ENCODE results near the gene SYT15.

The SYT15 gene

DNA sequence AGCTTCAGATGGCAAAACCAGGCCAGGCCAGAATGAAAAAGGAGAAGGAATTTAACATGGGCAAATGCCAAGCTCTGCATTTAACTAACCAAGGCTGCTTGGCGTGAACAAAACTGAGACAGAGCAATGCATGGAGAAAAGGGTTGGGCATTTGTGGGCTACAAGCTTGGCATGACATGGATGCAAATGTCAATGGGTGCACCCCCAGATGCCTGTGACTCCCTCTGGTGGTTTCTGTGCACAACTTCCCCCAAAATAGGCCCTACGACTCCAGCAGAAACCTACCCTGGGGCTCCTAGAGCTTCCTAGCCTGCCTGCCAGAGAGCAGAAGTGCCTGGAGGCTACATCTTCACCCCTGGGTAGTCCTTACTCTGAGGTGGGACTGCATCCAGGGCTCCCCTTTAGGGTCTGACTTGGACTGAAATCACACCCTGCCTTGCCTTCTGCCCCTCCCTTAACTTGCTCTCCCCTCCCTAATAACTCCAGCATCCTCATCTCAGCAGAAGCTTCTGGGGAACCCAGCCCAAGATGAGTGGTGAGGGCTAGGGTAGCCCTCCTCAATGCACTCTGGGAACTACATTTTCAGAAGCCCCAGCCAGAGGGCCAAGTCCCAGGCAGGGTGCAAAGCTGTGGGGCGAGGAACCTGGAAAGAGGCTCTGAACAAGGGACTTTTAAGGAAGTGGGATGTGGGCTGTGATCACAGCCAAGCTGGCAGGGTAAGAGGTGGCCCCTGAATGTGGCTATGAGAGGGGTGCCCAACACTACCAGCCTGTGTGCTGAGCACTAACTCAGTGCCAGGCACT, 33.7 kb upstream of the SYT15 start:
- in situ Hi-C loops (cut with HindIII; ENCODE audit: low sequenced_read_pairs), result no loop called here

DNA sequence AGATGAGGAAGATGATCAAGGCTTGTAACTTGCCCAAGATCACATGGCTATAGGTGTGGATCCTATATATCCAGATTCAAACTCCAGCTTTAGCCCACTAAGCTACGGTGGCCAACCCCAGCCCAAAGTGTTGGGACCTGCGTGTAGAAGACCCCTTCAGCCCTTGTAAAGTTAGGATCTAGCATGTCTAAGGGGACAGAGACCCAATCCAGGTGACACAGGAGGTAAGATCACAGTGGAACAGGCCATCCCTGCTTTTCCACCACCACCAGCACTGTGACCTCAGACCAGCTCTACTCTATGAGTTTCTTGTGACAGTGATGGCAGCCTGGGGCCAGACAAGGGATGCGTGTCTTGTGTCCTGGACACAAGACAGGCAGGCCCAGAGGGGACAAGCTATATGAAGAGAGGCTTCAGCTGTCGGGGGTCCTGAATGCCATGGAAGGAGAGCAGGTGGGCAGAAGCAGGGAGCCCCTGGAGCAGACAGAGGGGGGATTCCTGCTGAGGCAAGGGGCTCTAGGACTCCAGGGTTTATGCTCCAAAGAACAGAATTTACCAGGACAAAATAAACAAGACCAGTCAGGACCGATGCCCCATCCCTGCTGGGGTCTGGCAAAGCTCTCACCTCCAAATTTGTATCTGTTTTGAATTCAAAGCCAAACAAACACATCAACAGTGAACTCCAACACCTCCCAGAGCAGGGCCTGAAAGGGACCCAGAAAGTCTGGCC, 32.9 kb upstream of the SYT15 start:
- in situ Hi-C loops (cut with HindIII; ENCODE audit: low sequenced_read_pairs), result no loop called here

- in situ Hi-C loops (cut with HindIII; ENCODE audit: low sequenced_read_pairs), result no loop called here
These were observed 32.1 kb upstream of the SYT15 start for GRCh38 chr10:46546591-46547540.

- in situ Hi-C loops (cut with HindIII; ENCODE audit: low sequenced_read_pairs), result no loop called here
These were observed 31.1 kb upstream of the SYT15 start for GRCh38 chr10:46547541-46548497.

- in situ Hi-C loops (cut with HindIII; ENCODE audit: low sequenced_read_pairs), result no loop called here
These were observed 30.3 kb upstream of the SYT15 start for GRCh38 chr10:46548498-46549090.

DNA sequence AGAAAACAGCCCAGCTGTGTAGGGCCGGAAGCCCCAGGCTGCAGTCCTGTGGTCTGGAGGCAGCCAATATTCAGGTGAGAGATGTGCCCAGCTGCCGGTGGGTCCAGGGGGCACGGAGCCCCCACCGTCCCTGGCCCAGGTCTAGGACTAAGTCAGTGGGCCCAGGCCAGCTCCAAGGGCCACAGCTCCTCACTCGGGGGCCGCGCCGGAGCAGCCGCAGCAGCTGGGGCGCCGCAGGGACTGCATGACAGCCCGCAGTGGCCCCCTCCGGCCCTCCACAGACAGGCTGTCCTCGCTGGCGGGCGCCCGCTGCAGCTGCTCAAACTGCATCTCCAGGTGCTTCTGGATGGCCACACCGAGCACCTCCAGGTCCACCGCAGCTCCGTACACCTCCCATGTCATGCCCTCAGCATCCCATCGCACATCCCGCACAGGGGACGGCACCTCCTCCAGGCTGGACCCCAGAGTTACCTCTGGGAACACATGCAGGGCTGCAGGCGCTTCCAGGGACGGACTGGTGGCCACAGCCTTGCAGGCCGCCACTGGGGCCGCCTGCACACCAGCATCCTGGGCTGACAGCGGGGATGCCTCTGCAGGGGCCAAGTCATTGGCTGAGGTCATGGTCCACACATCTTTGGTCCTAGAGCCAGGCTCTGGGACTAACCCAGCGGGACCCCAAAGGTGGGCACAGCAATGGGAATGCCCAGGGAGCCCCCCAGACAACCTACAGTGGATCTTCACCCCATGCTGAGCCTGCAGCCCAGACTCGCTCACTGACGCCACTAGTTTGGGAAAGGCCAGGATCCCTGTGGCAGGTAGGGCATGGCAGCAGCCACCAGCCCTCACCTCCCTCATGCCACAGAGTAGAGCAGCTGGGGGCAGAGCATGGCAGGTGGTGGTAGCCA, 29.5 kb upstream of the SYT15 start:
- in situ Hi-C loops (cut with HindIII; ENCODE audit: low sequenced_read_pairs), result no loop called here

- in situ Hi-C loops (cut with HindIII; ENCODE audit: low sequenced_read_pairs), result no loop called here
These were observed 28.7 kb upstream of the SYT15 start for GRCh38 chr10:46550076-46550790.

DNA sequence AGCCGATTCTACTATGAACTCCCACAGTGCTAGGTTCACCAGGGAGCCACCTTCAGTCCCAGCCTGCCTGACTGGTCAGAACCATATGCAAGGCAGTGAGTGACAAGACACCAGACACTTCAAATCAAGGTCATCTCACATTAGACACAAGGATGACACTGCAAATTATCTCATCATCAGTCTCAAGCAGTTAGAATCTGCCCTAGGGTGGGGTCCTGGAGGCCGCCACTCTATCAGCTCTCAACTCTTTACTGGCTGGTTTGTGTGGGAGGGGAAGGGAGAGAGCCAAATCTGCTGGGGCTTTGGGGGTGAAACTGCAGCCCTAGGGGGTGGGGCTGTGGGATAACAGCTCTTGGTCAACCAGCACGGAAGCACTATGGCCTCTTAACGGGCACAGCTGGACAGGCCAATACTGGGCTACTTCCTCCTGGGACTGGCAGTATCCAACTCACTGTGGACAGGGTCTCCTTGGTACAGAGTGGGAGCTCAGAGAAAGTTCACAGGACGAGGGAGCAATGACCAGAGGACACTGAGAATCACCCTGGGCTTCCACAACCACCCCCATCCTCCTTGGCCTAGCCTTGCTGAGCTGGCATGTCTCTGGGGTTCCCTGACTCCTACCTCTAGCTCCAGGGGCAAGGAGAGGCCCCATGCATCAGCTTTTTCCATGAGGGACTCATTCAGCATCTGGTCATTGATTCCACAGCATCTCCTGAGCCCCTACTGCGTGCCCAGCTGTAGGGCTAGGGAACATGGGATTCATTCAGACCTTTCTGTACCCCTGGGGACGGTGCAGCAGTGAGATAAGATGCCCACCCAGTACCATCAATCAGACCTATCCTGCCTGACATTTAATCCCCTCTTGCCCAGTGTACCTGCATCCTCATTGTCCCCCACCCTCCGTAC, 27.9 kb upstream of the SYT15 start:
- in situ Hi-C loops (cut with HindIII; ENCODE audit: low sequenced_read_pairs), result no loop called here

GRCh38 chr10:46551701-46552525, 27.0 kb upstream of the SYT15 start:
- in situ Hi-C loops (cut with HindIII; ENCODE audit: low sequenced_read_pairs), result no loop called here

DNA sequence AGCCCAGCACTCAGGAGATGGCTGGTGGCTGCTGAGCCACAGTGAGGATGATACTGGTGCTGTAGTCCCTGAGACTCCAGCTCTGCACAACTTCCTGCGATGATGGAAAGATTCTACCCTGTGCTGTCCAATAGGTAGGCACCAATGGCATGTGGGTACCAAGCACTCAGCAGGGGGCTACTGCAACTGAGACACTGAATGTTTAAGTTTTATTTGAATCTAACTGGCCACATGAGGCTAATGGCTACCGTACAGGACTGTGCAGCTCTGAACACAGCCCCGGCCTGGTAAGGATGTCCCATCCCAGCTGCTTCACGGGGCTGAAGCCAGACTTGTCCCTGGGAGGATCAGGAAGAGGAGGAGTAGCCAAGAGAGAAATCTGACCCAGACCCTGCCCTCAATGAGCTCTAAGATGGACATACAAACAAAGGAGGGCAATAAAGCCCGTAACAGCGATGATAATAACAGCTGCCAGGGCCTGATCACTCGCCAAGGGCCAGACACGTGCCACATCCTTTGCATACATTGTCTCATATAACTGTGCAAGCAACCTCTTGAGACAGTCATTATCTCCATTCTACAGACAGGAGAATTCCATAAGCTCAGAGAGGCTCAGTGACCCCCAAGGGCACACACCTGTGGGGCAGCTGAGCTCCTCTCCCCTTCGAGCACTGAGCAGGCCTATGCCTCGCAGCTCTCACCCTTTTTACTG, 26.2 kb upstream of the SYT15 start:
- in situ Hi-C loops (cut with HindIII; ENCODE audit: low sequenced_read_pairs), result no loop called here

- in situ Hi-C loops (cut with HindIII; ENCODE audit: low sequenced_read_pairs), result no loop called here
These were observed 25.5 kb upstream of the SYT15 start for GRCh38 chr10:46553238-46554049.

DNA sequence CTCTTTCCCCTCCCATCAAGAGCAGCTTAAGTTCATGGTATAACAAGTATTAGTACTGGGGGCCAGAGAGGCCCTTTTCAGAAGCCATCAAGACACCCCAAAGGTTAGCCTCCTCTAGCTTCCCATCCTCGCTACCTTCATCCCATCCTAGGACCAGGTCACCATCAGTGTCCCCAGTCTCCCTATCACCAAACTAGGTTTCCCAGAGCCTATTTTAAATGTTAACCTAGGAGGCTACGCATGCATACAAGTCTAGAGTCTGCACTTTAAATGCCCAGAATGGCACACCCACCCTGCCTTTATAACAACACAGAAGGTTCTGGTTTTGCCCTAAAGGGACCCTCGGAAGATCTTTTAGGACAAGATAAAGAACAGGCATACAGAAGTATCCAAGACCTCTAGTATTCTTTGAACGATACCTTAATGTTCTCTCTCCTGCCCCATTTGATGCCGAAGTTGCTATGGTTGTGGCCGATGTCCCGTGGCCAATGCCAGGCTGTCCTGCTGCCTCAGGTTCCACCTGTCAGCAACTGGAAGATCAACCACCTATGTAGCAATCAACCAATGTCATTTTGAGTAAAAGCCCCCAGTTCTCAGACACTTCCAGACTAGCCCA, 24.7 kb upstream of the SYT15 start:
- in situ Hi-C loops (cut with HindIII; ENCODE audit: low sequenced_read_pairs), result no loop called here

- in situ Hi-C loops (cut with HindIII; ENCODE audit: low sequenced_read_pairs), result no loop called here
These were observed 23.6 kb upstream of the SYT15 start for GRCh38 chr10:46555366-46555712.

GRCh38 chr10:46555713-46556514, 23.0 kb upstream of the SYT15 start:
- in situ Hi-C loops (cut with HindIII; ENCODE audit: low sequenced_read_pairs), result no loop called here

All from endothelial cell of hepatic sinusoid (primary cell).